ENCODE results near the gene CCNA2.
A peak's percentile ranks its signal among the peaks of the same experiment; 100 is the strongest.

The CCNA2 gene

GRCh38 chr4:121823505-121824170 lies at the start of gene CCNA2:
CCNA2 (minus strand) TSS chr4:121823883; CDS start chr4:121823628, 255 bp downstream.
- peak; percentile 95 for DNase-seq

GRCh38 chr4:121869841-121870822 lies 46.4 kb upstream of the CCNA2 start, which contains the start of gene BBS7:
BBS7 (minus strand) TSS chr4:121870474; CDS start chr4:121870313, 161 bp downstream.
- peak; percentile 98 for DNase-seq

- DNase-seq: no peak
Observed at GRCh38 chr4:121863799-121864198, 40.1 kb upstream of the CCNA2 start.

GRCh38 chr4:121861426-121861825 lies 37.7 kb upstream of the CCNA2 start:
- DNase-seq: no peak

GRCh38 chr4:121860121-121860520 lies 36.4 kb upstream of the CCNA2 start:
- DNase-seq: no peak

GRCh38 chr4:121851354-121851753 lies 27.7 kb upstream of the CCNA2 start:
- DNase-seq: no peak

- no peak for DNase-seq
Observed at GRCh38 chr4:121846662-121847061, 23.0 kb upstream of the CCNA2 start.

GRCh38 chr4:121842862-121843261 lies 19.2 kb upstream of the CCNA2 start:
- DNase-seq: no peak

GRCh38 chr4:121838136-121838535 lies 14.5 kb upstream of the CCNA2 start:
- DNase-seq: no peak

- no peak for DNase-seq
Observed at GRCh38 chr4:121829511-121829910, 5.8 kb upstream of the CCNA2 start.

- no peak for DNase-seq
Observed at GRCh38 chr4:121827853-121828252, 4.2 kb upstream of the CCNA2 start.

- no peak for DNase-seq
Observed at GRCh38 chr4:121824950-121825349, 1.3 kb upstream of the CCNA2 start.

GRCh38 chr4:121824171-121824527 lies 466 bp upstream of the CCNA2 start:
- DNase-seq: no peak

- DNase-seq: no peak
Observed at GRCh38 chr4:121822796-121823504, 733 bp downstream of the CCNA2 start.

GRCh38 chr4:121822047-121822446 lies 1.6 kb downstream of the CCNA2 start:
- DNase-seq: no peak

- no peak for DNase-seq
Observed at GRCh38 chr4:121819216-121819965, 4.3 kb downstream of the CCNA2 start.

- DNase-seq: no peak
Observed at GRCh38 chr4:121818215-121818614, 5.5 kb downstream of the CCNA2 start.

GRCh38 chr4:121817701-121818100 lies 6.0 kb downstream of the CCNA2 start:
- no peak for DNase-seq

- no peak for DNase-seq
Observed at GRCh38 chr4:121817006-121817405, 6.7 kb downstream of the CCNA2 start.

- DNase-seq: no peak
Observed at GRCh38 chr4:121814756-121815155, 8.9 kb downstream of the CCNA2 start.

- DNase-seq: no peak
Observed at GRCh38 chr4:121811122-121811521, 12.6 kb downstream of the CCNA2 start.

GRCh38 chr4:121806411-121806810 lies 17.3 kb downstream of the CCNA2 start:
- no peak for DNase-seq

GRCh38 chr4:121801715-121802075 lies 22.0 kb downstream of the CCNA2 start:
- DNase-seq: no peak

Data from activated naive CD4-positive, alpha-beta T cell treated with anti-CD3 and anti-CD28 coated beads, Interleukin-2, amount 50 U/mL, for 16 hours (primary cell).